Measurements from ENCODE around the gene CEP89.
"Not testable (repeated sequence)": the region's sequence is repeated elsewhere in the genome, so short reads cannot be mapped to it uniquely, and the experiment has no call there.

DNA sequence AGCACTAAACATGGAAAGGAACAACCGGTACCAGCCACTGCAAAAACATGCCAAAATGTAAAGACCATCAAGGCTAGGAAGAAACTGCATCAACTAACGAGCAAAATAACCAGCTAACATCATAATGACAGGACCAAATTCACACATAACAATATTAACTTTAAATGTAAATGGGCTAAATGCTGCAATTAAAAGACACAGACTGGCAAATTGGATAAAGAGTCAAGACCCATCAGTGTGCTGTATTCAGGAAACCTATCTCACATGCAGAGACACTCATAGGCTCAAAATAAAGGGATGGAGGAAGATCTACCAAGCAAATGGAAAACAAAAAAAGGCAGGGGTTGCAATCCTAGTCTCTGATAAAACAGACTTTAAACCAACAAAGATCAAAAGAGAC, 123.7 kb downstream of the CEP89 start:
- not testable (repeated sequence) for TF ChIP-seq POLR2A (IDR thresholded peaks at IDR 0.05; ENCODE audit: low read length); GATA1 (IDR thresholded peaks at IDR 0.05; ENCODE audit: low read depth, low read length)

All from erythroblast (primary cell).